ENCODE measurements around the gene ZCCHC10.

Gene ZCCHC10

DNA sequence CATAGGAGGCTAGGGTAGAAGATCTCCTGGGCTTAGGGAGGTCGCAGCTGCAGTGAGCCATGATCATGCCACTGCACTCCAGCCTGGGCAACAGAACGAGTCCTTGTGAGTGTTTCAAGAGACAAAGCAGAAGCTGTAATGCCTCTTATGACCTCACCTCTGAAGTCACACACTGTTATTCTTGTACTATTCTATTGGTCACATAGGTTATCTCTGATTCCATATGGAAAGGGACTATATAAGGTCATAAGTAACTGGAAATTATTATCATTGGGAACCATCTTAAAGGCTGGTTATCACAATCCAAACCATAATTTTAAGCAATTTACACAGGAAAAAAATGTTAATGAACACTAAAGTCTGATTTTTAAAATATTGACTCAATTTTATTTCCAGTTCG is 45.1 kb downstream of the ZCCHC10 start:
- no peak overlapping the region for H2BK12ac ChIP-seq (ENCODE audit: low read length in 2 of 2)
- H3K4ac ChIP-seq (ENCODE audit: low read depth in 1 of 2, low read length in 2 of 2): no peak overlapping the region
- no peaks in the 10 kb centered on the region for H3K79me1 ChIP-seq (replicated peaks; ENCODE audit: low read length, poor library complexity, severe bottlenecking)
- H2BK5ac ChIP-seq (ENCODE audit: low read depth, low read length, poor library complexity, severe bottlenecking): no peak overlapping the region
- H2BK15ac ChIP-seq (ENCODE audit: low read depth, poor library complexity, severe bottlenecking): no peak overlapping the region
- no peak overlapping the region for H4K8ac ChIP-seq (ENCODE audit: low read length)
- no peak overlapping the region for H3K18ac ChIP-seq (ENCODE audit: low read depth in 1 of 2, low read length in 2 of 2)
- no peak overlapping the region for H3K23ac ChIP-seq (ENCODE audit: low read length in 2 of 2)
- no peak overlapping the region for H2BK120ac ChIP-seq (ENCODE audit: low read depth, low read length)
- no peak overlapping the region for H3K9ac ChIP-seq (ENCODE audit: low read length)
- H4K91ac ChIP-seq (ENCODE audit: low read length): no peak overlapping the region
- H3K9me3 ChIP-seq (ENCODE audit: control insufficient read depth, low read length): no peaks in the 10 kb centered on the region
- no peak overlapping the region for H3K14ac ChIP-seq (ENCODE audit: low read length in 2 of 2)
- H3K4me3 ChIP-seq (ENCODE audit: insufficient read depth in 1 of 2, low read depth in 1 of 2, low read length in 2 of 2): no peak overlapping the region
- DNase-seq: no peak
- no peak overlapping the region for H2AK5ac ChIP-seq (ENCODE audit: low read length, severe bottlenecking)
- H3K4me2 ChIP-seq (ENCODE audit: low read length, poor library complexity, severe bottlenecking): no peak overlapping the region
- no peak overlapping the region for H3K27ac ChIP-seq (ENCODE audit: low read length, poor library complexity, severe bottlenecking)
- H2AFZ ChIP-seq (ENCODE audit: low read depth, low read length): no peak overlapping the region
- no peaks in the 10 kb centered on the region for H3K27me3 ChIP-seq (ENCODE audit: control insufficient read depth in 1 of 2, insufficient read depth in 1 of 2, low read length in 2 of 2)
- H3K4me1 ChIP-seq (ENCODE audit: control insufficient read depth, insufficient read depth, low read depth, low read length): no peaks in the 10 kb centered on the region
- WGBS: 92% methylated on average over 1 of the region's 3 CpGs
- H3K36me3 ChIP-seq (ENCODE audit: control insufficient read depth in 1 of 2, insufficient read depth in 2 of 2, low read depth in 1 of 2, low read length in 2 of 2): no peaks in the 10 kb centered on the region

DNA sequence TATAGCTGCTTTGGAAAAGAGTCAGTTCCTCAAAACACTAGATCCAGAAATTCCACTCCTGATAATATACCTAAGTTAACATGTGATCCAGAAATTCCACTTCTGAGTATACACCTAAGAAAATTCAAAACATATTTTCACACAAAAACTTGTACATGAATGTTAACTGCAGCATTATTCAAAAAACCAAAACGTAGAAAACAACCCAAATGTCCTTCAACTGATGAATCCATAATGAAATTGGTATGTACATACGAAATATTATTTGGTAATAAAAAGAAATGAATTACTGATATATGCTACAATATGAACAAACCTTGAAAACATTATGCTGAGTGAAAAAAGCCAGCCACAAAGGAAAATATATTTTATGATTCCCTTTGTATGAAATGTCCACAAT is 46.4 kb downstream of the ZCCHC10 start:
- no peak overlapping the region for H2AK5ac ChIP-seq (ENCODE audit: low read length, severe bottlenecking)
- no CpG with 5 or more reads among the region's 2 CpGs for WGBS
- H3K4me1 ChIP-seq (ENCODE audit: control insufficient read depth, insufficient read depth, low read depth, low read length): no peaks in the 10 kb centered on the region
- no peak for DNase-seq
- H4K8ac ChIP-seq (ENCODE audit: low read length): no peak overlapping the region
- H3K14ac ChIP-seq (ENCODE audit: low read length in 2 of 2): no peak overlapping the region
- H3K27ac ChIP-seq (ENCODE audit: low read length, poor library complexity, severe bottlenecking): no peak overlapping the region
- H3K23ac ChIP-seq (ENCODE audit: low read length in 2 of 2): no peak overlapping the region
- H3K9me3 ChIP-seq (ENCODE audit: control insufficient read depth, low read length): no peaks in the 10 kb centered on the region
- H3K36me3 ChIP-seq (ENCODE audit: control insufficient read depth in 1 of 2, insufficient read depth in 2 of 2, low read depth in 1 of 2, low read length in 2 of 2): no peaks in the 10 kb centered on the region
- H3K27me3 ChIP-seq (ENCODE audit: control insufficient read depth in 1 of 2, insufficient read depth in 1 of 2, low read length in 2 of 2): no peaks in the 10 kb centered on the region
- H3K9ac ChIP-seq (ENCODE audit: low read length): no peak overlapping the region
- no peak overlapping the region for H3K4ac ChIP-seq (ENCODE audit: low read depth in 1 of 2, low read length in 2 of 2)
- no peak overlapping the region for H2BK5ac ChIP-seq (ENCODE audit: low read depth, low read length, poor library complexity, severe bottlenecking)
- H3K18ac ChIP-seq (ENCODE audit: low read depth in 1 of 2, low read length in 2 of 2): no peak overlapping the region
- no peaks in the 10 kb centered on the region for H3K79me1 ChIP-seq (replicated peaks; ENCODE audit: low read length, poor library complexity, severe bottlenecking)
- H2BK12ac ChIP-seq (ENCODE audit: low read length in 2 of 2): no peak overlapping the region
- no peak overlapping the region for H2BK120ac ChIP-seq (ENCODE audit: low read depth, low read length)
- H2AFZ ChIP-seq (ENCODE audit: low read depth, low read length): no peak overlapping the region
- no peak overlapping the region for H2BK15ac ChIP-seq (ENCODE audit: low read depth, poor library complexity, severe bottlenecking)
- no peak overlapping the region for H4K91ac ChIP-seq (ENCODE audit: low read length)
- no peak overlapping the region for H3K4me2 ChIP-seq (ENCODE audit: low read length, poor library complexity, severe bottlenecking)
- H3K4me3 ChIP-seq (ENCODE audit: insufficient read depth in 1 of 2, low read depth in 1 of 2, low read length in 2 of 2): no peak overlapping the region

DNA sequence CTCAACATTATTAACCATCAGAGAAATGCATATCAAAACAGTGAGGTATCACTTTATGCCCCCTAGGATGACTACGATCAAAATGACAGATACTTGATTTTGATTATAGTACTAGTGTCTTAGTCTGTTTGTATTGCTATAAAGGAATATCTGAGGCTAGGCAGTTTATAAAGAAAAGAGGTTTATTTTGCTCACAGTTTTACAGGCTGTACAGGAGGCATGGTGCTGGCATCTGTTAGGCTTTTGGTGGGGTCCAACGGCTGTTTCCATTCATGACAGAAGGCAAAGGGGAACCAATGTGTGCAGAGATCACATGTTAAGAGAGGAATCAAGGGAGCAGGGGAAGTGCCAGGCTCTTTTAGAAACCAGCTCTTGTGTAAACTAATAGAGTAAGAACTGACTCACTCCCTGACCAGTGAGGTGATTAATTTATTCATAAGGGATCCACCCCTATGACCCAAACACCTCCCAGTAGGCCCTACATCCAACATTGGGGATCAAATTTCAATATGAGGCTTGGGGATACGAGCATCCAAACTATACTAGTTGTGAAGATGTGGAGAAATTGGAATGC is 46.9 kb downstream of the ZCCHC10 start:
- Histone ChIP-seq H3K14ac (ENCODE audit: low read length in 2 of 2) (no peak overlapping the region), H3K9ac (ENCODE audit: low read length) (no peak overlapping the region), H3K27ac (ENCODE audit: low read length, poor library complexity, severe bottlenecking) (no peak overlapping the region), H3K79me1 (replicated peaks; ENCODE audit: low read length, poor library complexity, severe bottlenecking) (no peaks in the 10 kb centered on the region), H2AFZ (ENCODE audit: low read depth, low read length) (no peak overlapping the region), H3K23ac (ENCODE audit: low read length in 2 of 2) (no peak overlapping the region), H3K9me3 (ENCODE audit: control insufficient read depth, low read length) (no peaks in the 10 kb centered on the region), H4K8ac (ENCODE audit: low read length) (no peak overlapping the region), H3K36me3 (ENCODE audit: control insufficient read depth in 1 of 2, insufficient read depth in 2 of 2, low read depth in 1 of 2, low read length in 2 of 2) (no peaks in the 10 kb centered on the region), H2AK5ac (ENCODE audit: low read length, severe bottlenecking) (no peak overlapping the region), H4K91ac (ENCODE audit: low read length) (no peak overlapping the region), H3K27me3 (ENCODE audit: control insufficient read depth in 1 of 2, insufficient read depth in 1 of 2, low read length in 2 of 2) (no peaks in the 10 kb centered on the region), H3K4me3 (ENCODE audit: insufficient read depth in 1 of 2, low read depth in 1 of 2, low read length in 2 of 2) (peak overlapping the region in 1 of 2 experiments; percentile 23), H3K4me1 (ENCODE audit: control insufficient read depth, insufficient read depth, low read depth, low read length) (no peaks in the 10 kb centered on the region), H2BK15ac (ENCODE audit: low read depth, poor library complexity, severe bottlenecking) (no peak overlapping the region), H3K4ac (ENCODE audit: low read depth in 1 of 2, low read length in 2 of 2) (no peak overlapping the region), H3K4me2 (ENCODE audit: low read length, poor library complexity, severe bottlenecking) (no peak overlapping the region), H2BK12ac (ENCODE audit: low read length in 2 of 2) (no peak overlapping the region), H2BK120ac (ENCODE audit: low read depth, low read length) (no peak overlapping the region), H3K18ac (ENCODE audit: low read depth in 1 of 2, low read length in 2 of 2) (no peak overlapping the region), H2BK5ac (ENCODE audit: low read depth, low read length, poor library complexity, severe bottlenecking) (no peak overlapping the region)
- peak; percentile 34 for DNase-seq
- WGBS: 76% methylated on average over 3 of the region's 3 CpGs

DNA sequence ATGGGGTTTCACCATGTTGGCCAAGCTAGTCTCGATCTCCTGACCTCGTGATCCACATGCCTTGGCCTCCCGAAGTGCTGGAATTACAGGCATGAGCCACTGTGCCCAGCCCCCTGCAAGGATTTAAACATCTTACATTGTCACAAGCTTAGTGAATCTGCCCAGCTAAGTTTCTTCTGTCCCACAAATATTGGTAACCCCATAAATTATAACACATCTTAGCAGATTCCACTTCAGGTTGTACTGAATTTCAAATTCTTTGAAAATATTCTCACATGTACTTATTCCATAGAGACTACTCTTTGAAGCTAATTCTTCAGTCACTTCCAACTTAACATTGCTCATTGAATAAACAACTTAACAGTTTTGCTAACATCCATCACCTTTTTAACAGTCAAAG is 49.5 kb downstream of the ZCCHC10 start:
- Histone ChIP-seq H4K8ac (ENCODE audit: low read length) (no peak overlapping the region), H3K18ac (ENCODE audit: low read depth in 1 of 2, low read length in 2 of 2) (no peak overlapping the region), H3K36me3 (ENCODE audit: control insufficient read depth in 1 of 2, insufficient read depth in 2 of 2, low read depth in 1 of 2, low read length in 2 of 2) (no peaks in the 10 kb centered on the region), H3K9ac (ENCODE audit: low read length) (no peak overlapping the region), H2BK15ac (ENCODE audit: low read depth, poor library complexity, severe bottlenecking) (no peak overlapping the region), H3K4me3 (ENCODE audit: insufficient read depth in 1 of 2, low read depth in 1 of 2, low read length in 2 of 2) (no peak overlapping the region), H4K91ac (ENCODE audit: low read length) (no peak overlapping the region), H3K14ac (ENCODE audit: low read length in 2 of 2) (no peak overlapping the region), H3K23ac (ENCODE audit: low read length in 2 of 2) (no peak overlapping the region), H2BK12ac (ENCODE audit: low read length in 2 of 2) (no peak overlapping the region), H3K79me1 (replicated peaks; ENCODE audit: low read length, poor library complexity, severe bottlenecking) (no peaks in the 10 kb centered on the region), H3K4me1 (ENCODE audit: control insufficient read depth, insufficient read depth, low read depth, low read length) (no peaks in the 10 kb centered on the region), H2BK120ac (ENCODE audit: low read depth, low read length) (no peak overlapping the region), H3K27me3 (ENCODE audit: control insufficient read depth in 1 of 2, insufficient read depth in 1 of 2, low read length in 2 of 2) (no peaks in the 10 kb centered on the region), H3K9me3 (ENCODE audit: control insufficient read depth, low read length) (no peaks in the 10 kb centered on the region), H2AK5ac (ENCODE audit: low read length, severe bottlenecking) (no peak overlapping the region), H2BK5ac (ENCODE audit: low read depth, low read length, poor library complexity, severe bottlenecking) (no peak overlapping the region), H3K4me2 (ENCODE audit: low read length, poor library complexity, severe bottlenecking) (no peak overlapping the region), H2AFZ (ENCODE audit: low read depth, low read length) (no peak overlapping the region), H3K4ac (ENCODE audit: low read depth in 1 of 2, low read length in 2 of 2) (no peak overlapping the region), H3K27ac (ENCODE audit: low read length, poor library complexity, severe bottlenecking) (no peak overlapping the region)
- WGBS: 97% methylated on average over 3 of the region's 3 CpGs
- no peak for DNase-seq
